ENCODE measurements around the gene PKDCC. TPM values are rescaled to one million over a fixed set of nuclear protein-coding genes. Genes with fewer than 3 reads are reported as not detected.

The PKDCC gene
- total RNA-seq, 4 donors from 2014 or later, result 155 to 328 (median 200) TPM

DNA sequence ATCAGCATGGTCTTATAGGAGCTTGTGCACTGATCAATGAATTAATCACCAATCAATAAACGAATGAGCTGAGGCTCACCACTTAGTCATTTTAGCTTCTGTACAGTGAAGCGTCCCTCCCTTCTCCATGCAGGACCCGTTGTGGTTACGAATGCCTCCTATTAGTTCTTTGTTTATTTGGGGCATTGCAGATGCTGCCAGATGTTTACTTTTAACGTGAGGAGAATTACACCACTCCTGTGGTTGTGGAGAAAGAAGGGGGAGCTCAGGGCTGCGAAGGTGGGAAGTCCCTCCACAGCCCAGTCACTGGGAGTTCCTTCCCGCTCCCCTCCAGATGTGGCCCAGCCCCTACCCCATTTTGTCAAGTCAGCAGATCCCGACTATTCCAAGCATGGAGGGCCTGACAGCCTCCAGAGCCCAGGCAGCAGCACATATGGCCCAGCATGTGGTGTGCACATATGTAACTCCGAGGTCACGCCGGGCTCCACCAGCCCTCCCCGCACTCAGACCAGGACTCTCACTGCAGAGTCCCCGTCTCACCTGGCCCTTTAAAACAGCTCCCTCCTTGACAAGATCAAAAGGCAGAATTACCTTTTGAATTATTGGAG, 20.9 kb downstream of the PKDCC start:
- DNase-seq (ENCODE audit: low spot score in 2 of 2), result no peak
- H3K36me3 ChIP-seq, result no peaks in the 10 kb centered on the region
- no peaks in the 10 kb centered on the region for H3K9me3 ChIP-seq
- no peak overlapping the region for H3K27ac ChIP-seq
- 77 to 80% methylated on average over 13 of the region's 13 CpGs for WGBS, 2 donors
- no peaks in the 10 kb centered on the region for H3K27me3 ChIP-seq
- no peak overlapping the region for H3K4me3 ChIP-seq
- no peak for TF ChIP-seq EP300 (IDR thresholded peaks at IDR 0.05)
- no peak for TF ChIP-seq POLR2A (IDR thresholded peaks at IDR 0.05)
- TF ChIP-seq, protein P1, sequence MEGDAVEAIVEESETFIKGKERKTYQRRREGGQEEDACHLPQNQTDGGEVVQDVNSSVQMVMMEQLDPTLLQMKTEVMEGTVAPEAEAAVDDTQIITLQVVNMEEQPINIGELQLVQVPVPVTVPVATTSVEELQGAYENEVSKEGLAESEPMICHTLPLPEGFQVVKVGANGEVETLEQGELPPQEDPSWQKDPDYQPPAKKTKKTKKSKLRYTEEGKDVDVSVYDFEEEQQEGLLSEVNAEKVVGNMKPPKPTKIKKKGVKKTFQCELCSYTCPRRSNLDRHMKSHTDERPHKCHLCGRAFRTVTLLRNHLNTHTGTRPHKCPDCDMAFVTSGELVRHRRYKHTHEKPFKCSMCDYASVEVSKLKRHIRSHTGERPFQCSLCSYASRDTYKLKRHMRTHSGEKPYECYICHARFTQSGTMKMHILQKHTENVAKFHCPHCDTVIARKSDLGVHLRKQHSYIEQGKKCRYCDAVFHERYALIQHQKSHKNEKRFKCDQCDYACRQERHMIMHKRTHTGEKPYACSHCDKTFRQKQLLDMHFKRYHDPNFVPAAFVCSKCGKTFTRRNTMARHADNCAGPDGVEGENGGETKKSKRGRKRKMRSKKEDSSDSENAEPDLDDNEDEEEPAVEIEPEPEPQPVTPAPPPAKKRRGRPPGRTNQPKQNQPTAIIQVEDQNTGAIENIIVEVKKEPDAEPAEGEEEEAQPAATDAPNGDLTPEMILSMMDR (IDR thresholded peaks at IDR 0.05), result no peak
- H3K4me1 ChIP-seq, result peaks cover 0 to 35% (median 8%) of the 10 kb centered on the region in 4 donors

DNA sequence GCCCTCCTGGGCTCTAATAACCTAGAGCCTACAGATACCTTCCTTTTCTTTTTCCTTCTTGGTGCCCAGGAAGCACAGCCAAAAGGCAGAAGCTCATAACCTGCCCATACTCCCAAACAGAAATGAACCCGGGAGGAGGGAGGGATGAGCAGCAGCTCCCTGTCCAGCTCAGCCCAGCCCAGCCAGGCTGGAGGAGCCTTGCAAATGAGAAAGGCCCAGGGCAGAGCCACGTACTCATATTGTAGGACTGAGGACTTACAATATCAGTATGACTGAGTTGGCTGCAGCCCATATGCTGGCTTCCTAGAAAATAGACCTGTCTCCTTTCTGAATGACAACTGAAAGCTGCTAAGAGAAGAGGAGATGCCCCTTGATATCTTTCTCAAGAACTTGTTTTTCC, 21.7 kb downstream of the PKDCC start:
- WGBS, 2 donors, result 70 to 80% methylated on average over 2 of the region's 2 CpGs
- Histone ChIP-seq H3K36me3 (no peaks in the 10 kb centered on the region), H3K4me3 (no peak overlapping the region), H3K9me3 (no peaks in the 10 kb centered on the region), H3K27me3 (no peaks in the 10 kb centered on the region), H3K27ac (no peak overlapping the region), H3K4me1 (peaks cover 0 to 26% (median 8%) of the 10 kb centered on the region in 4 donors)
- TF ChIP-seq, protein P1 (IDR thresholded peaks at IDR 0.05), result no peak
- TF ChIP-seq EP300 (IDR thresholded peaks at IDR 0.05), result no peak
- no peak for TF ChIP-seq POLR2A (IDR thresholded peaks at IDR 0.05)
- no peak for DNase-seq (ENCODE audit: low spot score in 2 of 2)

DNA sequence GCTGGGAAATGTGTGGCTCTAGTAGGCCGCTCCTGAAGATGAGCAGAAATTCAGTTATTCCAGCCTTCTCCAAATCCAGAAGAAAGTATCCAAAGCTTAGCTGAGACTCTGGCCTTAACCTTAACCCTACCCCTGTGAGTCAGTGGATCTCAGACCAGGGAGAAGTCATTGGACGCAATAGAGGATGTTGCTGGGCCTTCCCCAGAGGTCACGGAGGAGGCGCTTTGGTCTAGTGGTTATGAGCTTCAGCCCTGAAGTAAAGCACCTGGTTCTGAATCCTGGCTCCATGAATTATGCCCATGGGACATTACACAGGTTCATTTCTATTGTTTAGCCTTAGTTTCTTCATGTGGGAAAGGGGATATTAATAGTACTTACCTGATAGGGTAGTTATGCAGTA, 24.0 kb downstream of the PKDCC start:
- H3K36me3 ChIP-seq, result no peaks in the 10 kb centered on the region
- 56 to 81% methylated on average over 4 of the region's 4 CpGs for WGBS, 2 donors
- H3K27me3 ChIP-seq, result no peaks in the 10 kb centered on the region
- peaks cover 0 to 23% (median 8%) of the 10 kb centered on the region in 4 donors for H3K4me1 ChIP-seq
- H3K27ac ChIP-seq, result peak overlapping the region in 3 of 4 donors; percentile 40 to 69 (median 67)
- no peak overlapping the region for H3K4me3 ChIP-seq
- no peak for DNase-seq (ENCODE audit: low spot score in 2 of 2)
- TF ChIP-seq POLR2A (IDR thresholded peaks at IDR 0.05), result no peak
- TF ChIP-seq EP300 (IDR thresholded peaks at IDR 0.05), result no peak
- TF ChIP-seq, protein P1 (IDR thresholded peaks at IDR 0.05), result no peak
- no peaks in the 10 kb centered on the region for H3K9me3 ChIP-seq

DNA sequence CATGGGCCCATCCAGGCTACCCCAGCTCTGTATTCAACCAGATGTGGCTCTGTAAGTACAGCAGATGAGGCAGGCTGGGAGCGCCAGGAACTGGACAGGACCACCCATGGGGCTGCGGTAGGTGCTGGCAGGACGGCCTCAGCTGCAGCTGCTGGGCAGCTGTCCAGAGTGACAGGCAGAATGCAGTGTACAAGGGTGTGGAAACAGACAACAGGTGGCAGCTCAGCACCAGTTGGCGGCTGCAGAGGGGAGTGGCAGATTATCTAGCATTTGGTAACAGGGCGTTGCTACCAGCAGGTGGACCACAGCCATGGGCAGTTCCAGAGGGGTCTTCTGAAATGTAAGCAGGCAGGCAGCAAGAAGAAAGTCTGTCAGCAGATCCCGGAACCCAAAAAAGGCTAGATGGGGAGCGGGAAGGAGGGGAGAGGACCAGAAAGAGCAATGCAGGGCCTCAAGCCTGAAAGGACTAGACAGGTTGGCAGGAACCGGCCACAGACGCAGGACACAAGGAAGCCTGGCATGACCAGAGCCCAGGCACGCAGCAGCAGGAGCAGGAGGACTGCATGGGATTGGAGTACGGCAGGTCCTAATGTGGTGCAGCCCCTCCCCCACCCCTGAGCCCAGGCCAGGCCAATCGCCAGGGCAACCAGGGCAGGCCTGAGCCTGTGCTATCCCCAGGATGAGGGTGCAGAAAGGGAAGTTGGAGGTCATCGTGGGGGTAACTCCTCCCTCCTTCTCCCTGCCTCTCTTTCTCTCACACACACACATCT, 24.7 kb downstream of the PKDCC start:
- peak overlapping the region in 3 of 4 donors; percentile 34 to 69 (median 67) for H3K27ac ChIP-seq
- no peaks in the 10 kb centered on the region for H3K27me3 ChIP-seq
- WGBS, 2 donors, result 53 to 64% methylated on average over 12 to 13 of the region's 13 CpGs
- H3K4me3 ChIP-seq, result no peak overlapping the region
- H3K4me1 ChIP-seq, result peaks cover 0 to 23% (median 8%) of the 10 kb centered on the region in 4 donors
- H3K36me3 ChIP-seq, result no peaks in the 10 kb centered on the region
- DNase-seq (ENCODE audit: low spot score in 2 of 2), result peak; percentile 59 to 73
- no peak for TF ChIP-seq POLR2A (IDR thresholded peaks at IDR 0.05)
- TF ChIP-seq, protein P1 (IDR thresholded peaks at IDR 0.05), result no peak
- TF ChIP-seq EP300 (IDR thresholded peaks at IDR 0.05), result peak in 1 of 2 donors; percentile 67
- no peaks in the 10 kb centered on the region for H3K9me3 ChIP-seq

Data from tibial nerve (tissue), 4 donors.